Naive thymus-derived CD8-positive, alpha-beta T cell (primary cell): ENCODE results near the gene C21orf91. TPM values are rescaled to one million over a fixed set of nuclear protein-coding genes. Genes with fewer than 3 reads are reported as not detected.
"Not testable (repeated sequence)": the region's sequence is repeated elsewhere in the genome, so short reads cannot be mapped to it uniquely, and the experiment has no call there.

Experiments used
- ATAC-seq, 2 donors: fragments of 150-1000 bp; cut with Tn5 transposase in 1 of 2; sonication (Bioruptor Pico), chemical (Tn5 transposase) in 1 of 2; 1 replicate in 1 of 2; 2 replicates in 1 of 2; pipeline ENCODE4 v1.10.0; 2021; ENCODE audit warnings: mild to moderate bottlenecking in 2 of 2, moderate library complexity in 2 of 2
- POLR2A ChIA-PET: fragments of 350-600 bp; sonication (Branson Sonifier 250); formaldehyde crosslinking; loops from one replicate; lab custom pipeline; 2021; ENCODE audit warnings: antibody characterized with exemption; lab: Charles Lee
- DNase-seq, 10 donors: peaks; one replicate each; pipeline versions ENCODE4 v3.0.0 to v3.0.0-alpha.2; 2020 to 2022
- H3K27ac Mint-ChIP-seq, 10 donors: one replicate each; pipeline ENCODE4 v1.8.0; 2020 to 2022; ENCODE audit warnings: mild to moderate bottlenecking in 10 of 10, mixed read lengths in 10 of 10, moderate library complexity in 4 of 10, inconsistent platforms in 1 of 10
- H3K27me3 Mint-ChIP-seq, 5 donors: one replicate each; pipeline ENCODE4 v1.8.0; 2021 to 2022; ENCODE audit warnings: mixed read lengths in 5 of 5
- H3K36me3 Mint-ChIP-seq, 3 donors: one replicate each; pipeline ENCODE4 v1.8.0; 2020 to 2022; ENCODE audit warnings: mixed read lengths in 3 of 3, mild to moderate bottlenecking in 2 of 3, inconsistent platforms in 1 of 3
- H3K4me1 Mint-ChIP-seq, 4 donors: one replicate each; pipeline ENCODE4 v1.8.0; 2021 to 2022; ENCODE audit warnings: mixed read lengths in 4 of 4
- H3K4me3 Mint-ChIP-seq, 10 donors: one replicate each; pipeline ENCODE4 v1.8.0; 2020 to 2022; ENCODE audit warnings: mild to moderate bottlenecking in 10 of 10, mixed read lengths in 10 of 10, moderate library complexity in 6 of 10, inconsistent platforms in 1 of 10
- H3K9me3 Mint-ChIP-seq, 9 donors: one replicate each; pipeline ENCODE4 v1.8.0; 2020 to 2022; ENCODE audit warnings: mixed read lengths in 9 of 9, mild to moderate bottlenecking in 3 of 9, inconsistent platforms in 1 of 9, moderate library complexity in 1 of 9
- polyA plus RNA-seq, 3 donors: library from polyadenylated mRNA; unstranded; fragments of 300-500 nt; fragmentation: Illumina TruSeq; gene quantifications; one replicate each; pipeline ENCODE4 v1.2.3, GENCODE V29; 2021
- total RNA-seq, 8 experiments: library from RNA in 2 of 8; stranded (reverse) in 2 of 8; gene quantifications; one replicate each; pipeline ENCODE4 v1.2.3 and lab custom pipeline; 2021 to 2026

The C21orf91 gene
- total and polyA plus RNA-seq, 5 experiments from 2014 or later: 30.7 to 56.4 (median 40.3) TPM

DNA sequence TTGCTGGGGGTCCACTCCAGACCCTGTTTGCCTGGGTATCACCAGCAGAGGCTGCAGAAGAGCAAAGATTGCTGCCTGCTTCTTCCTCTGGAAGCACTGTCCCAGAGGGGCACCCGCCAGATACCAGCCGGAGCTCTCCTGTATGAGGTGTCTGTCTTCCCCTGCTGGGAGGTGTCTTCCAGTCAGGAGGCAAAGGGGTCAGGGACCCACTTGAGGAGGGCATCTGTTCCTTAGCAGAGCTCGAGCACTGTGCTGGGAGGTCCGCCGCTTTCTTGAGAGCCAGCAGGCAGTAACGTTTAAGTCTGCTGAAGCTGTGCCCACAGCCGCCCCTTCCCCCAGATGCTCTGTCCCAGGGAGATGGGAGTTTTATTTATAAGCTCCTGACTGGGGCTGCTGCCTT is 44.1 kb downstream of the C21orf91 start:
- Mint-ChIP-seq H3K4me3 (peak overlapping the region in 9 of 10 donors; percentile 60 to 85 (median 75)), H3K9me3 (peaks cover 0 to 42% (median 22%) of the 10 kb centered on the region in 9 donors), H3K4me1 (peaks cover 17 to 49% (median 30%) of the 10 kb centered on the region in 4 donors), H3K36me3 (peaks cover 3 to 20% (median 19%) of the 10 kb centered on the region in 3 donors), H3K27ac (peak overlapping the region; percentile 43 to 93 (median 87))
- POLR2A ChIA-PET: interaction anchor here (1.2 to 2.9 kb wide), 5 partner anchors 8 to 44 kb away, joined by 3 to 49 read pairs (median 6); partner anchors contain the start of gene C21orf91
- not testable (repeated sequence) for DNase-seq, H3K27me3 Mint-ChIP-seq, ATAC-seq

DNA sequence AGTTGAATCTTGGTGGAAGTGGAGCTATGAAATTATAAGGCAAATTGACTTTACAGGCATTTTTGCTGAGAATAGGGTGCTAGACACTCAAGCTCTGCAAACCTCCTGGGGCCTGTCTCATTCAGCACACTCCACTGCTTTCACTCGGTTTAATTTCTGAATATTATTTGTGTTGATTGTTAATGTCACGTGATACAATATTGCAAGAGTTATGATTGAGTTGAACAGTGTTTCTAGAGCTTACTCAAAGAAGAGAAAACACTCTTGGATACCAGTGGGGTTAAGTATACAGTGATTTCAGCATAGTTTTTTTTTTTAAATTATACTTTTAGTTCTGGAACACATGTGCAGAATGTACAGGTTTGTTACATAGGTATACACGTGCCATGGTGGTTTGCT is 49.7 kb downstream of the C21orf91 start:
- Mint-ChIP-seq H3K36me3 (peaks cover 2 to 20% (median 18%) of the 10 kb centered on the region in 3 donors), H3K4me1 (peaks cover 0 to 4% (median 4%) of the 10 kb centered on the region in 4 donors), H3K27ac (no peak overlapping the region), H3K27me3 (no peaks in the 10 kb centered on the region), H3K9me3 (peaks cover 0 to 37% (median 18%) of the 10 kb centered on the region in 9 donors), H3K4me3 (no peak overlapping the region)
- POLR2A ChIA-PET: no interaction called here
- ATAC-seq (no peak), DNase-seq (no peak)

DNA sequence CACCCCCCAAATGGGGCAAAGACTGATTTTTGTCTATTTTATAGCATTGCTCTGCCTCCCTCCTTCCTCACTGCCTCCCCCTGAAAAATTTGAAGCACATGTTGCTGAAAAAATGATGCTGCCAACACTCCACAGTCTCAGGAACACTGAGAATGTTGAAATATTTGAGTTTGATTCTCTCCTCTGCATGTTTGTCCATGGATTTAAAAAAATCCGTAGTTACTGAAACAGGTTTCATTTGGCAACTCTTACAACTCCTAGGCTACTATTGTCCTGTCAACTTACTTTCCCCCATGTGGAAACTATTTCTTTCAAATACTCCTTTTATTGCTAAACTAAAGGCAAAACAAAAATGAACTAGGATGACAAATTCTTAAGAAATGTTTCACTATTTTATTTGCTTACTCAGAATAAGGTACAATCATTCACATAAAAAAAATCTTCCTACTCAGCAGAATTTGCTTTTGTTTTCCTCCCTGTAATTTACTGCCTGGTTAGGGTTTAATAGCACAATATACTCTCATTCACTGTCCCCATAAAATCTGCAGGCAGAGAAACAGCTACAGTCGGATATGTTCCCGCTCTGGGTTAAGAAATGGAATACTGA is 50.2 kb downstream of the C21orf91 start:
- Mint-ChIP-seq H3K27ac (no peak overlapping the region), H3K9me3 (peaks cover 0 to 31% (median 14%) of the 10 kb centered on the region in 9 donors), H3K36me3 (peaks cover 0 to 17% (median 13%) of the 10 kb centered on the region in 3 donors), H3K4me1 (peaks cover 0 to 3% (median 1%) of the 10 kb centered on the region in 4 donors), H3K27me3 (no peaks in the 10 kb centered on the region), H3K4me3 (no peak overlapping the region)
- DNase-seq (no peak), ATAC-seq (no peak)
- POLR2A ChIA-PET: no interaction called here

DNA sequence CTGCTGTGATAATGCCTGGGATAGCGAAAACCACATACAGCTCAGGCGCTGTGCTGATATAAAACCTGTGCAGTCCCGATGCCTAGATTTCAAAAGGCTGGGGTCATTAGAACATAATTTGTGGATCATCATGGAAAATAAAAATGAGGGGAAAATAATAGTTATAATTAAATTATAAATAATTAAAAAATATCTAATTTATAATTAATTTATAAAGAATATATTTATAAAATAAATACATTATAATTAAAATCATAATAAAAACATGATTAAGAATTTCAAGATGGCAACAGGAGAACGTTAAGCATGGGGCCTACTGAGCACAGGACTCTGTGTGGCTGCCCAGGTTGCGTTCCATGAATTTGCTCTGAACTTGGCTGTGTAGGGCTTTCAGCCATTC is 53.9 kb downstream of the C21orf91 start:
- Mint-ChIP-seq H3K27me3 (peaks cover 0 to 1% (median 0%) of the 10 kb centered on the region in 5 donors), H3K27ac (peak overlapping the region in 1 of 10 donors; percentile 60), H3K4me3 (no peak overlapping the region), H3K9me3 (peaks cover 0 to 6% (median 0%) of the 10 kb centered on the region in 9 donors), H3K36me3 (no peaks in the 10 kb centered on the region), H3K4me1 (peaks cover 0 to 1% (median 0%) of the 10 kb centered on the region in 4 donors)
- DNase-seq (no peak), ATAC-seq (no peak)
- POLR2A ChIA-PET: no interaction called here

DNA sequence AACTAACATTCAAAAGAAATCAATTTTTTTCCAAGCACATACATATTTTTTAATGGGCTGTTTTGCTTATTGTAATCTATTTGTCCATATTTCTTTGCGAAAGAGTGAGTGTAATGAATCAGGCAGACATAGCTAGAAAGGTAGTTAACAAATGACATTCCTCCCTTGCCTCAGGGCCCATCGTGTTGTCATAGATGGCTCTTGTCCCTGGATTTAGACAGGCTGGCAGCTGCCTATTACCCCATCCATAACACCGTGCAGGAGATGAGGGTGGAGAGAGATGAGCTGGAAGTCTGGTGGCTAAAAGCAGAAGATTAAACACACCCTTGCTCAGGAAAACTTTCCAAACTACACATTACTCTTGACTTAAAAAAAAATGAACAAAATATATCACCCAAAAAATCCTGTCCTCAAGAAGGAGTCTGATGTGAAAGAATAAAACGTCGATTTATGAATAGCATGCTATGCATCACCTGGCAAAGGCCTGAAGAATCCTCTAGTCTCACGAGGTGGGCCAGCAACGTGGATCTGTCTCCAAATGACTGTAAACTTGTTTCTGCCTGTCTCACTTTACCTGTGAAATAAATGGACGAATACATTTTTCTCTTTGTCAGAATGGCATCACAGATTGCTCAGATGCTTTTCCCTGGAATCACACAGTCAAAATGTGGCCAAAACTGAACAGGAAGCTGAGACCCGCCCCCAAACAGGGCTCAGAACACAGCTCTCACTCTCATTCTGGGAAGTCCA is 55.7 kb downstream of the C21orf91 start:
- H3K4me3 Mint-ChIP-seq: no peak overlapping the region
- peaks cover 0 to 1% (median 0%) of the 10 kb centered on the region in 5 donors for H3K27me3 Mint-ChIP-seq
- POLR2A ChIA-PET: interaction anchor here (1.3 kb wide), 1 partner anchor 12 kb away, joined by 3 read pairs; no protein-coding TSS in a partner anchor
- H3K4me1 Mint-ChIP-seq: no peaks in the 10 kb centered on the region
- H3K36me3 Mint-ChIP-seq: no peaks in the 10 kb centered on the region
- no peak for ATAC-seq
- H3K9me3 Mint-ChIP-seq: peaks cover 0 to 1% (median 0%) of the 10 kb centered on the region in 9 donors
- DNase-seq: no peak
- peak overlapping the region in 1 of 10 donors; percentile 60 for H3K27ac Mint-ChIP-seq

DNA sequence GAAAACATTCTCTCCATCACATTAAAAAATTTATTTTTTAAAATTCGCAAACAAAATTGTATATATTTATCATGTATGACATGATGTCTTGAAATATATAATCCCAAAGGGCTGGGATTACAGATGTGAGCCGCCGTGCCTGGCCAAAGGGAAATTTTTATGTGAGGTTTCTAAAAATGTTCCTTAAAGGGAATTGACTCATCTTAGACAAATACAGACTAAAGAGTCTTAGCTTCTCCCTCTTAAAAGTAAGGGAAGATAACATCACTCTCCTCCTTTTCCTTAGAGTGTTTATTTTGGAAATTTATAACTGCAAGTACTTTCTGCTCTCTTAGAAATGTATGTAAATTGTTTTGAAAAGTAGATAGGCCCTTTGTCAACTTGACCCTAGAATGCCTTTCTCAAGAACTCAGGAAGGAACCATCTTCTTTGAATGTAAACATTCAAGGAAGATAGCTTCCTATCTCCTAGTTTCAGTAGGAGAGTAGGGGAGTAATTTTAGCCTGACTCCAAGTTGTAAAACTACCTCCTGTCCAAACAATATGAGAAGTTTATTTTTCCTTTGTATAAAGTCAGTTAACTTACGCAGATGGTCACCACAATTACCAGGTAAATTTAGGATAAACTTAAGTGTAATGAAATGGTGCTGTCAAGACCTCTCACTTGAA is 59.5 kb downstream of the C21orf91 start:
- Mint-ChIP-seq H3K36me3 (no peaks in the 10 kb centered on the region), H3K27ac (no peak overlapping the region)
- POLR2A ChIA-PET: no interaction called here

DNA sequence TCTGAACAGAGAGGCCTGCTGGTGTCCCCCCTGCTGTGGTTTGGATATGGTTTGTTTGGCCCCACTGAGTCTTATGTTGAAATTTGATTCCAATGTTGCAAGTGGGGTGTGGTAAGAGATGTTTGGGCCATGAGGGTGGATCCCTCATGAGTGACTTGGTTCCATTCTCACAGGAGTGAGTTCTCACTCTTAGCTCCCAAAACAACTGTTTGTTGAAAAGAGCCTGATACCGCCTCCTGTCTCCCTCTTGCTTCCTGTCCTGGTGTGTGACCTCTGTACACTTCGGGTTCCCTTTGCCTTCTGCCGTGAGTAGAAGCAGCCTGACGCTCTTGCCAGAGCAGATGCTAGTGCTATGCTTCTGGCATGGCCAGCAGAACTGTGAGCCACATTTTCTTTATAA is 60.5 kb downstream of the C21orf91 start:
- ATAC-seq: no peak
- POLR2A ChIA-PET: no interaction called here
- H3K36me3 Mint-ChIP-seq: no peaks in the 10 kb centered on the region
- DNase-seq: no peak
- peaks cover 0 to 1% (median 0%) of the 10 kb centered on the region in 5 donors for H3K27me3 Mint-ChIP-seq
- peaks cover 0 to 1% (median 0%) of the 10 kb centered on the region in 9 donors for H3K9me3 Mint-ChIP-seq
- no peak overlapping the region for H3K4me3 Mint-ChIP-seq
- H3K27ac Mint-ChIP-seq: peak overlapping the region in 1 of 10 donors; percentile 70
- H3K4me1 Mint-ChIP-seq: peaks cover 0 to 4% (median 2%) of the 10 kb centered on the region in 4 donors

More for the DNA sequence above, 59.5 kb downstream of the C21orf91 start:
- Mint-ChIP-seq H3K4me1 (peaks cover 0 to 4% (median 2%) of the 10 kb centered on the region in 4 donors), H3K27me3 (peaks cover 0 to 1% (median 0%) of the 10 kb centered on the region in 5 donors), H3K9me3 (peaks cover 0 to 1% (median 0%) of the 10 kb centered on the region in 9 donors), H3K4me3 (no peak overlapping the region)
- no peak for ATAC-seq
- DNase-seq: no peak

DNA sequence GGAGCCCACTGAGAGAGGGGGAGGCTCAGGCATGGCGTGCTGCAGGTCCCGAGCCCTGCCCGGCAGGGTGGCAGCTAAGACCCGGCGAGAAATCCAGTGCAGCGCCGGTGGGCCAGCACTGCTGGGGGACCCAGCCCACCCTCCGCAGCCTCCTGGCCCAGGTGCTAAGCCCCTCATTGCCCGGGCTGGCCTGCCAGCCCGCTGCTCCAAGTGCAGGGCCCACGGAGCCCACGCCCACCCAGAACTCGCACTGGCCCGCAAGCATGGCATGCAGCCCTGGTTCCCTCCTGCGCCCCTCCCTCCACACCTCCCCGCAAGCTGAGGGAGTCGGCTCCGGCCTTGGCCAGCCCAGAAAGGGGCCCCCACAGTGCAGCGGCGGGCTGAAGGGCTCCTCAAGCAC is 61.5 kb downstream of the C21orf91 start:
- Mint-ChIP-seq H3K27me3 (no peaks in the 10 kb centered on the region), H3K27ac (no peak overlapping the region), H3K4me1 (peaks cover 0 to 4% (median 4%) of the 10 kb centered on the region in 4 donors), H3K9me3 (peaks cover 0 to 2% (median 0%) of the 10 kb centered on the region in 9 donors), H3K36me3 (no peaks in the 10 kb centered on the region), H3K4me3 (no peak overlapping the region)
- no peak for DNase-seq
- POLR2A ChIA-PET: no interaction called here
- no peak for ATAC-seq

DNA sequence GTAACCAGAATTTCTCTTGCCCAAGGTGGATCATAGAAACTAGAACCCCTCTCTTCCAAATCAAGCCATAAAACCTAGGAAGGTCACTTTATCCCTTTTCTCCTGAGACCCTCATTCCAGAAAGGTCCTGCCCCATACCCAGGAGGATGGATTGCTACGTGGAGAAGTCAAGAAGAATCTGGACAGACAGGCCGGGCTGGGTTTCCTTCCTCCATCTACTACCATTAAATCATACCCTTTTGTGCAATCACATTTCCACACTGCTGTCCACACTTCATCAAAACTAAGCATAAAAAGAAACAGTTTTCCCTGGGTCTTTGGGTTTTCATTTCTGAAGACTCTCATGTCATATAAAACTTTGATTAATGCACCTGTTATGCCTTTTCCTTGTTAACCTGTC is 65.4 kb downstream of the C21orf91 start:
- H3K27ac Mint-ChIP-seq: peak overlapping the region in 1 of 10 donors; percentile 54
- POLR2A ChIA-PET: no interaction called here
- DNase-seq (no peak), ATAC-seq (no peak)
- H3K4me3 Mint-ChIP-seq: no peak overlapping the region
- H3K9me3 Mint-ChIP-seq: peaks cover 0 to 7% (median under 1%) of the 10 kb centered on the region in 9 donors
- peaks cover 0 to 4% (median 4%) of the 10 kb centered on the region in 4 donors for H3K4me1 Mint-ChIP-seq
- H3K27me3 Mint-ChIP-seq: peaks cover 0 to 1% (median 0%) of the 10 kb centered on the region in 5 donors
- peaks cover 0 to 1% (median 0%) of the 10 kb centered on the region in 3 donors for H3K36me3 Mint-ChIP-seq

DNA sequence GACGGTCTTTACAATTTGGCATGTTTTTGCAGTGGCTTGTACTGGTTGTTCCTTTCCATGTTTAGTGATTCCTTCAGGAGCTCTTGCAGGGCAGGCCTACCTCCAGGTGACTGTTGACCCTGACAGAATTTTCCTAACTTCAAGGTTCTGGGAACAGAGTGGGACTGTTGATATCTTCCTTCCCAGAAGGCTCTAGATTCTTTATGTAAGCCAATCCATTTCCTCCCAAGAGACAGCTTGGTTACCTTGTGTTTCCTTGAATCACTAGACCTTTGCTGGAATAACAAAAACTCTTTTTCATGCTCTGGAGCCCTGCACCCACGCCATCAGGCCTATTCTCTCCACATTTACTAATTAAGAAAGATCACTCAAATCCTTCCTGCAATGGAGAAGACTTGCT is 67.0 kb downstream of the C21orf91 start:
- Mint-ChIP-seq H3K27me3 (peaks cover 0 to 1% (median 0%) of the 10 kb centered on the region in 5 donors), H3K27ac (no peak overlapping the region), H3K9me3 (peaks cover 0 to 7% (median 0%) of the 10 kb centered on the region in 9 donors), H3K4me1 (peaks cover under 1 to 4% (median 4%) of the 10 kb centered on the region in 4 donors), H3K4me3 (no peak overlapping the region), H3K36me3 (peaks cover 0 to 1% (median 0%) of the 10 kb centered on the region in 3 donors)
- no peak for DNase-seq
- no peak for ATAC-seq
- POLR2A ChIA-PET: interaction anchor here (0.6 kb wide), 1 partner anchor 22 kb away, joined by 3 read pairs; no protein-coding TSS in a partner anchor

DNA sequence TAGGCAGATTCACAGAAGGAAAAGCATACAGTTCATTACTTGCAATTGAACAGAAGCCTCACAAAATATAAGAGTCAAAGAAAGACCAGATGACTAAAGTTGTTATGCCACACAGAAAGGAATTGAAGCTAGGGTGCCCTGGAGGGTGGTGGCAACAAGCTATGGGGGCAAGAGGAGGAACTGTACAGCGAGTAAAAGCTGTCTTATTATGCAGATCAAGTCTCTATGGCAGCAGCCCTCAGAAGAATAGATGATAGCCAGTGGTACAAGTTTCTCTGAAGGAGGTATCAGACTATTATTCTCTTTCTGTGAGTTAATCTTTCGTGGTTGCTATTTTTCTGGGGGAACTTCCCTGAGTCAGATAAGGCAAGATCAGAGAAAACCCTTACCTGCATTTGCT is 72.2 kb downstream of the C21orf91 start:
- Mint-ChIP-seq H3K4me3 (no peak overlapping the region), H3K36me3 (peaks cover 0 to 1% (median 0%) of the 10 kb centered on the region in 3 donors), H3K4me1 (peaks cover 0 to 13% (median 3%) of the 10 kb centered on the region in 4 donors), H3K9me3 (peaks cover 0 to 22% (median 2%) of the 10 kb centered on the region in 9 donors), H3K27me3 (peaks cover 0 to 1% (median 0%) of the 10 kb centered on the region in 5 donors), H3K27ac (peak overlapping the region in 3 of 10 donors; percentile 33 to 61 (median 39))
- DNase-seq: no peak
- ATAC-seq: no peak
- POLR2A ChIA-PET: no interaction called here

DNA sequence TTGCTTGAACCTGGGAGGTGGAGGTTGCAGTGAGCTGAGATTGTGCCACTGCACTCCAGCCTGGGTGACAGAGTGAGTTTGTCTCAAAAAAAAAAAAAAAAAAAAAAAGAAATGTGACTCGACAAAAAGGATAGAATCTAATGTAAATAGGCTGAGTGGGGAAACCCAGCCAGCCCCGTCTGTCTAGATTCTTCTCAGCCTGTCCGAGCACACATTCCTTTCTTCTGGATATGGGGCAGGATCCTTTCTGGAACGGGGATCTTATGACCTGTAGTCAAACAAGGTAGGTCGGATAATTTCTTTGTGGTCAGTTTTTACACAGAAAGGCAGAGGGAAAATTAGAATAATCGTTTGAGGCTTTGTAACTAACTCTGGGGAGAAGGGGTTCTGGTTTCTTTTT is 74.1 kb downstream of the C21orf91 start:
- no peak for ATAC-seq
- Mint-ChIP-seq H3K36me3 (peaks cover 0 to 1% (median 0%) of the 10 kb centered on the region in 3 donors), H3K27me3 (no peaks in the 10 kb centered on the region), H3K27ac (no peak overlapping the region), H3K9me3 (peaks cover 0 to 24% (median 3%) of the 10 kb centered on the region in 9 donors), H3K4me3 (no peak overlapping the region), H3K4me1 (peaks cover 0 to 13% (median 5%) of the 10 kb centered on the region in 4 donors)
- no peak for DNase-seq
- POLR2A ChIA-PET: no interaction called here
